HEK293 (cell line): ENCODE measurements around the gene PGAP6.
A peak's percentile ranks its signal among the peaks of the same experiment; 100 is the strongest.

Experiments used
- CTCF ChIA-PET: fragments of 350-600 bp; formaldehyde crosslinking; extraction: SDS; loops from one replicate; lab custom pipeline; 2021; ENCODE audit warnings: antibody characterized with exemption; lab: Yijun Ruan, JAX
- POLR2A ChIA-PET: fragments of 300-600 bp; formaldehyde crosslinking; extraction: SDS; loops from one replicate; lab custom pipeline; 2020; ENCODE audit warnings: antibody characterized with exemption, inconsistent platforms; lab: Yijun Ruan, JAX
- H3K27ac ChIP-seq: fragments of 200-500 bp; sonication (Bioruptor generic); 2 replicates; pipeline ENCODE4 v1.5.1; 2014; ENCODE audit warnings: low read depth, low read length, control low read depth, inconsistent platforms; ENCODE audit errors: extremely low read depth
- H3K36me3 ChIP-seq, 2 experiments: fragments of 200-500 bp in 1 of 2; sonication (Bioruptor generic) in 1 of 2; 1 replicate in 1 of 2; 2 replicates in 1 of 2; pipeline ENCODE4 v1.5.1; 2014 to 2017; ENCODE audit warnings: inconsistent platforms in 2 of 2, low read length in 2 of 2; ENCODE audit not compliant: control insufficient read depth in 2 of 2, insufficient read depth in 1 of 2
- H3K4me1 ChIP-seq: fragments of 200-500 bp; sonication (Bioruptor generic); 2 replicates; pipeline ENCODE4 v1.5.1; 2014; ENCODE audit warnings: mild to moderate bottlenecking, low read length, inconsistent platforms; ENCODE audit not compliant: control insufficient read depth, insufficient read depth
- H3K4me3 ChIP-seq: 2 replicates; pipeline ENCODE4 v1.5.1; 2011; ENCODE audit warnings: low read depth, mild to moderate bottlenecking, control low read depth, low read length, moderate library complexity
- H3K9me3 ChIP-seq: fragments of 200-500 bp; sonication (Bioruptor generic); 2 replicates; pipeline ENCODE4 v1.5.1; 2014; ENCODE audit warnings: low read depth, low read length, inconsistent platforms; ENCODE audit not compliant: control insufficient read depth, insufficient read depth
- BCL11A ChIP-seq: fragments of 450-650 bp; formaldehyde crosslinking; IDR thresholded peaks from 2 replicates; pipeline ENCODE4 v1.5.1; 2016; ENCODE audit warnings: low read depth, missing biosample characterization, missing genetic modification characterization
- GLI2 ChIP-seq: fragments of 450-650 bp; formaldehyde crosslinking; IDR thresholded peaks from 2 replicates; pipeline ENCODE4; 2017; ENCODE audit warnings: missing biosample characterization, missing genetic modification characterization, low read depth, borderline replicate concordance
- HOXD13 ChIP-seq: sonication (generic); formaldehyde crosslinking; IDR thresholded peaks from 2 replicates; pipeline ENCODE4 v1.8.0; 2022; ENCODE audit warnings: missing genetic modification reagents, borderline replicate concordance
- KLF9 ChIP-seq: fragments of 450-650 bp; formaldehyde crosslinking; IDR thresholded peaks from 2 replicates; pipeline ENCODE4 v1.5.1; 2016; ENCODE audit warnings: missing biosample characterization, missing genetic modification characterization, low read depth
- PBX3 ChIP-seq: sonication (generic); formaldehyde crosslinking; IDR thresholded peaks from 2 replicates; pipeline ENCODE4 v1.8.1; 2022; ENCODE audit warnings: mild to moderate bottlenecking, moderate library complexity, missing genetic modification reagents
- SCRT2 ChIP-seq: fragments of 450-650 bp; formaldehyde crosslinking; IDR thresholded peaks from 2 replicates; pipeline ENCODE4 v1.5.1; 2016; ENCODE audit warnings: missing biosample characterization, missing genetic modification characterization
- ZBTB17 ChIP-seq: fragments of 450-650 bp; formaldehyde crosslinking; IDR thresholded peaks from 2 replicates; pipeline ENCODE4 v1.5.1; 2016; ENCODE audit warnings: missing biosample characterization, missing genetic modification characterization
- ZNF138 ChIP-seq: fragments of 450-650 bp; formaldehyde crosslinking; IDR thresholded peaks from 2 replicates; pipeline ENCODE4 v1.5.1; 2016; ENCODE audit warnings: missing biosample characterization, missing genetic modification characterization, borderline replicate concordance
- ZNF175 ChIP-seq: fragments of 450-650 bp; formaldehyde crosslinking; IDR thresholded peaks from 2 replicates; pipeline ENCODE4 v1.5.1; 2016; ENCODE audit warnings: missing biosample characterization, missing genetic modification characterization
- ZNF292 ChIP-seq: fragments of 450-650 bp; formaldehyde crosslinking; IDR thresholded peaks from 2 replicates; pipeline ENCODE4 v1.5.1; 2016; ENCODE audit warnings: low read depth, missing biosample characterization, missing genetic modification characterization, borderline replicate concordance
- ZNF510 ChIP-seq: fragments of 450-650 bp; formaldehyde crosslinking; IDR thresholded peaks from 2 replicates; pipeline ENCODE4 v1.5.1; 2018; ENCODE audit warnings: mild to moderate bottlenecking, missing genetic modification characterization, missing biosample characterization; ENCODE audit not compliant: insufficient replicate concordance
- ZNF555 ChIP-seq: fragments of 450-650 bp; formaldehyde crosslinking; conservative IDR thresholded peaks from 2 replicates; pipeline ENCODE4 v1.5.1; 2017; ENCODE audit warnings: missing biosample characterization, mild to moderate bottlenecking, missing genetic modification characterization, inconsistent platforms
- ZNF561 ChIP-seq: fragments of 450-650 bp; IDR thresholded peaks from 2 replicates; pipeline ENCODE4 v1.5.1; 2018; ENCODE audit warnings: missing biosample characterization, missing genetic modification characterization, borderline replicate concordance
- ZNF596 ChIP-seq: fragments of 450-650 bp; IDR thresholded peaks from 2 replicates; pipeline ENCODE4 v1.5.0; 2018; ENCODE audit warnings: missing biosample characterization, mild to moderate bottlenecking, missing genetic modification characterization, moderate library complexity
- ZNF692 ChIP-seq: fragments of 450-650 bp; formaldehyde crosslinking; IDR thresholded peaks from 2 replicates; pipeline ENCODE4 v1.5.1; 2016; ENCODE audit warnings: missing biosample characterization, missing genetic modification characterization
- ZNF701 ChIP-seq: fragments of 450-650 bp; formaldehyde crosslinking; IDR thresholded peaks from 2 replicates; pipeline ENCODE4 v1.5.1; 2016; ENCODE audit warnings: missing biosample characterization, missing genetic modification characterization
- ZNF704 ChIP-seq: fragments of 450-650 bp; formaldehyde crosslinking; IDR thresholded peaks from 2 replicates; pipeline ENCODE4 v1.5.1; 2016; ENCODE audit warnings: missing biosample characterization, missing genetic modification characterization
- TF ChIP-seq, protein P1 (sequence below): fragments of 450-650 bp; formaldehyde crosslinking; conservative IDR thresholded peaks from 2 replicates; pipeline ENCODE4 v1.5.1; 2016; ENCODE audit warnings: low read depth, missing biosample characterization, missing genetic modification characterization
- TF ChIP-seq, protein P2 (sequence below): fragments of 450-650 bp; formaldehyde crosslinking; IDR thresholded peaks from 2 replicates; pipeline ENCODE4 v1.5.1; 2016; ENCODE audit warnings: missing biosample characterization, missing genetic modification characterization
- TF ChIP-seq, protein P3 (sequence below): fragments of 450-650 bp; formaldehyde crosslinking; IDR thresholded peaks from 2 replicates; pipeline ENCODE4 v1.5.0; 2017; ENCODE audit warnings: missing biosample characterization, missing genetic modification characterization, borderline replicate concordance
- TF ChIP-seq, protein P4 (sequence below): fragments of 450-650 bp; formaldehyde crosslinking; IDR thresholded peaks from 2 replicates; pipeline ENCODE4 v1.5.1; 2016; ENCODE audit warnings: missing biosample characterization, missing genetic modification characterization

The PGAP6 gene

GRCh38 chr16:397736-398332, 16.1 kb upstream of the PGAP6 start:
- H3K9me3 ChIP-seq: no peaks in the 10 kb centered on the region
- peaks cover 0 to 27% of the 10 kb centered on the region in 2 experiments; a peak in 1 of 3 replicates for H3K36me3 ChIP-seq
- H3K27ac ChIP-seq: peak overlapping the region; percentile 46; the same call in 1 of the 2 replicates
- CTCF ChIA-PET: no interaction called here
- H3K4me1 ChIP-seq: no peaks in the 10 kb centered on the region
- H3K4me3 ChIP-seq: no peak overlapping the region
- POLR2A ChIA-PET: no interaction called here
- no peak for TF ChIP-seq ZNF596 (tag by site-specific recombination)
- no peak for TF ChIP-seq GLI2 (tag by site-specific recombination)
- TF ChIP-seq, protein P1, sequence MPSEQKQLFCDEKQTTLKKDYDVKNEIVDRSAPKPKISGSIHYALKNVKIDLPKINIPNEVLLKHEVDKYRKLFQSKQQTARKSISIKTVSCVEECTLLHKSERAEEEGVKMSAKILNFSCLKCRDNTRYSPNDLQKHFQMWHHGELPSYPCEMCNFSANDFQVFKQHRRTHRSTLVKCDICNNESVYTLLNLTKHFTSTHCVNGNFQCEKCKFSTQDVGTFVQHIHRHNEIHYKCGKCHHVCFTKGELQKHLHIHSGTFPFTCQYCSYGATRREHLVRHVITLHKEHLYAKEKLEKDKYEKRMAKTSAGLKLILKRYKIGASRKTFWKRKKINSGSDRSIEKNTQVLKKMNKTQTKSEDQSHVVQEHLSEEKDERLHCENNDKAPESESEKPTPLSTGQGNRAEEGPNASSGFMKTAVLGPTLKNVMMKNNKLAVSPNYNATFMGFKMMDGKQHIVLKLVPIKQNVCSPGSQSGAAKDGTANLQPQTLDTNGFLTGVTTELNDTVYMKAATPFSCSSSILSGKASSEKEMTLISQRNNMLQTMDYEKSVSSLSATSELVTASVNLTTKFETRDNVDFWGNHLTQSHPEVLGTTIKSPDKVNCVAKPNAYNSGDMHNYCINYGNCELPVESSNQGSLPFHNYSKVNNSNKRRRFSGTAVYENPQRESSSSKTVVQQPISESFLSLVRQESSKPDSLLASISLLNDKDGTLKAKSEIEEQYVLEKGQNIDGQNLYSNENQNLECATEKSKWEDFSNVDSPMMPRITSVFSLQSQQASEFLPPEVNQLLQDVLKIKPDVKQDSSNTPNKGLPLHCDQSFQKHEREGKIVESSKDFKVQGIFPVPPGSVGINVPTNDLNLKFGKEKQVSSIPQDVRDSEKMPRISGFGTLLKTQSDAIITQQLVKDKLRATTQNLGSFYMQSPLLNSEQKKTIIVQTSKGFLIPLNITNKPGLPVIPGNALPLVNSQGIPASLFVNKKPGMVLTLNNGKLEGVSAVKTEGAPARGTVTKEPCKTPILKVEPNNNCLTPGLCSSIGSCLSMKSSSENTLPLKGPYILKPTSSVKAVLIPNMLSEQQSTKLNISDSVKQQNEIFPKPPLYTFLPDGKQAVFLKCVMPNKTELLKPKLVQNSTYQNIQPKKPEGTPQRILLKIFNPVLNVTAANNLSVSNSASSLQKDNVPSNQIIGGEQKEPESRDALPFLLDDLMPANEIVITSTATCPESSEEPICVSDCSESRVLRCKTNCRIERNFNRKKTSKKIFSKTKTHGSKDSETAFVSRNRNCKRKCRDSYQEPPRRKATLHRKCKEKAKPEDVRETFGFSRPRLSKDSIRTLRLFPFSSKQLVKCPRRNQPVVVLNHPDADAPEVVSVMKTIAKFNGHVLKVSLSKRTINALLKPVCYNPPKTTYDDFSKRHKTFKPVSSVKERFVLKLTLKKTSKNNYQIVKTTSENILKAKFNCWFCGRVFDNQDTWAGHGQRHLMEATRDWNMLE: no peak
- no peak for TF ChIP-seq KLF9 (tag by site-specific recombination)
- no peak for TF ChIP-seq BCL11A (tag by site-specific recombination)
- TF ChIP-seq ZNF561: no peak
- TF ChIP-seq, protein P2, sequence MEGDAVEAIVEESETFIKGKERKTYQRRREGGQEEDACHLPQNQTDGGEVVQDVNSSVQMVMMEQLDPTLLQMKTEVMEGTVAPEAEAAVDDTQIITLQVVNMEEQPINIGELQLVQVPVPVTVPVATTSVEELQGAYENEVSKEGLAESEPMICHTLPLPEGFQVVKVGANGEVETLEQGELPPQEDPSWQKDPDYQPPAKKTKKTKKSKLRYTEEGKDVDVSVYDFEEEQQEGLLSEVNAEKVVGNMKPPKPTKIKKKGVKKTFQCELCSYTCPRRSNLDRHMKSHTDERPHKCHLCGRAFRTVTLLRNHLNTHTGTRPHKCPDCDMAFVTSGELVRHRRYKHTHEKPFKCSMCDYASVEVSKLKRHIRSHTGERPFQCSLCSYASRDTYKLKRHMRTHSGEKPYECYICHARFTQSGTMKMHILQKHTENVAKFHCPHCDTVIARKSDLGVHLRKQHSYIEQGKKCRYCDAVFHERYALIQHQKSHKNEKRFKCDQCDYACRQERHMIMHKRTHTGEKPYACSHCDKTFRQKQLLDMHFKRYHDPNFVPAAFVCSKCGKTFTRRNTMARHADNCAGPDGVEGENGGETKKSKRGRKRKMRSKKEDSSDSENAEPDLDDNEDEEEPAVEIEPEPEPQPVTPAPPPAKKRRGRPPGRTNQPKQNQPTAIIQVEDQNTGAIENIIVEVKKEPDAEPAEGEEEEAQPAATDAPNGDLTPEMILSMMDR: peak; percentile 72
- TF ChIP-seq ZNF555: no peak
- TF ChIP-seq, protein P3, sequence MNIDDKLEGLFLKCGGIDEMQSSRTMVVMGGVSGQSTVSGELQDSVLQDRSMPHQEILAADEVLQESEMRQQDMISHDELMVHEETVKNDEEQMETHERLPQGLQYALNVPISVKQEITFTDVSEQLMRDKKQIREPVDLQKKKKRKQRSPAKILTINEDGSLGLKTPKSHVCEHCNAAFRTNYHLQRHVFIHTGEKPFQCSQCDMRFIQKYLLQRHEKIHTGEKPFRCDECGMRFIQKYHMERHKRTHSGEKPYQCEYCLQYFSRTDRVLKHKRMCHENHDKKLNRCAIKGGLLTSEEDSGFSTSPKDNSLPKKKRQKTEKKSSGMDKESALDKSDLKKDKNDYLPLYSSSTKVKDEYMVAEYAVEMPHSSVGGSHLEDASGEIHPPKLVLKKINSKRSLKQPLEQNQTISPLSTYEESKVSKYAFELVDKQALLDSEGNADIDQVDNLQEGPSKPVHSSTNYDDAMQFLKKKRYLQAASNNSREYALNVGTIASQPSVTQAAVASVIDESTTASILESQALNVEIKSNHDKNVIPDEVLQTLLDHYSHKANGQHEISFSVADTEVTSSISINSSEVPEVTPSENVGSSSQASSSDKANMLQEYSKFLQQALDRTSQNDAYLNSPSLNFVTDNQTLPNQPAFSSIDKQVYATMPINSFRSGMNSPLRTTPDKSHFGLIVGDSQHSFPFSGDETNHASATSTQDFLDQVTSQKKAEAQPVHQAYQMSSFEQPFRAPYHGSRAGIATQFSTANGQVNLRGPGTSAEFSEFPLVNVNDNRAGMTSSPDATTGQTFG (tag by site-specific recombination): no peak
- TF ChIP-seq ZBTB17: peak; percentile 65
- no peak for TF ChIP-seq PBX3
- no peak for TF ChIP-seq ZNF692 (tag by site-specific recombination)
- no peak for TF ChIP-seq ZNF138
- TF ChIP-seq ZNF704 (tag by site-specific recombination): no peak
- TF ChIP-seq SCRT2 (tag by site-specific recombination): peak; percentile 56; the same call in 1 of the 2 replicates
- no peak for TF ChIP-seq ZNF510 (tag by site-specific recombination)
- TF ChIP-seq HOXD13 (CRISPR knock-in tag): no peak
- TF ChIP-seq, protein P4, sequence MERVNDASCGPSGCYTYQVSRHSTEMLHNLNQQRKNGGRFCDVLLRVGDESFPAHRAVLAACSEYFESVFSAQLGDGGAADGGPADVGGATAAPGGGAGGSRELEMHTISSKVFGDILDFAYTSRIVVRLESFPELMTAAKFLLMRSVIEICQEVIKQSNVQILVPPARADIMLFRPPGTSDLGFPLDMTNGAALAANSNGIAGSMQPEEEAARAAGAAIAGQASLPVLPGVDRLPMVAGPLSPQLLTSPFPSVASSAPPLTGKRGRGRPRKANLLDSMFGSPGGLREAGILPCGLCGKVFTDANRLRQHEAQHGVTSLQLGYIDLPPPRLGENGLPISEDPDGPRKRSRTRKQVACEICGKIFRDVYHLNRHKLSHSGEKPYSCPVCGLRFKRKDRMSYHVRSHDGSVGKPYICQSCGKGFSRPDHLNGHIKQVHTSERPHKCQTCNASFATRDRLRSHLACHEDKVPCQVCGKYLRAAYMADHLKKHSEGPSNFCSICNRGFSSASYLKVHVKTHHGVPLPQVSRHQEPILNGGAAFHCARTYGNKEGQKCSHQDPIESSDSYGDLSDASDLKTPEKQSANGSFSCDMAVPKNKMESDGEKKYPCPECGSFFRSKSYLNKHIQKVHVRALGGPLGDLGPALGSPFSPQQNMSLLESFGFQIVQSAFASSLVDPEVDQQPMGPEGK (tag by site-specific recombination): peak; percentile 93
- no peak for TF ChIP-seq ZNF701
- TF ChIP-seq ZNF292: no peak
- TF ChIP-seq ZNF175 (tag by site-specific recombination): no peak
